ENCODE results near the gene MCC. TPM values are rescaled to one million over a fixed set of nuclear protein-coding genes. Genes with fewer than 3 reads are reported as not detected.

The MCC gene
- total RNA-seq, 1 experiment from 2014 or later = 0.41 TPM

GRCh38 chr5:113299591-113299990, 188.7 kb downstream of the MCC start:
- H3K4me1 ChIP-seq (ENCODE audit: control insufficient read depth, insufficient read depth, low read length) = 0 out of 2 replicates have a peak, but pooled peaks cover 4% of the 10 kb centered on the region
- H3K27me3 ChIP-seq (ENCODE audit: control insufficient read depth, insufficient read depth, low read length) = peaks cover 33% of the 10 kb centered on the region
- H3K9me3 ChIP-seq (ENCODE audit: control insufficient read depth, insufficient read depth, low read depth, low read length) = no peaks in the 10 kb centered on the region
- in situ Hi-C loops (cut with HindIII; ENCODE audit: low pct_unique_long_range_greater_than_20kb, low sequenced_read_pairs) = no loop called here
- CTCF ChIA-PET = no interaction called here
- TF ChIP-seq SIN3A (IDR thresholded peaks at IDR 0.05; ENCODE audit: borderline replicate concordance, insufficient read depth, low read depth, low read length) (no peak), TCF7L2 (IDR thresholded peaks at IDR 0.05; ENCODE audit: low read depth, low read length) (no peak), POLR2AphosphoS5 (IDR thresholded peaks at IDR 0.05; ENCODE audit: low read depth, low read length) (no peak), CTCF (IDR thresholded peaks at IDR 0.05) (no peak), REST (IDR thresholded peaks at IDR 0.05; ENCODE audit: insufficient read depth in 1 of 2, low read depth in 2 of 2, low read length in 1 of 2) (no peak)
- H3K27ac ChIP-seq (ENCODE audit: low read length) = no peak overlapping the region
- intact Hi-C loops (cut with micrococcal nuclease; ENCODE audit: unreplicated experiment) = no loop called here
- BruUV-seq (replicated peaks) = no TSS peak
- DNase-seq (ENCODE audit: low read depth, low spot score) (no peak), ATAC-seq (no peak)
- POLR2A ChIA-PET = no interaction called here
- no peaks in the 10 kb centered on the region for H3K36me3 ChIP-seq (ENCODE audit: control insufficient read depth, insufficient read depth, low read length)
- H3K4me3 ChIP-seq (ENCODE audit: low read depth in 2 of 2, low read length in 2 of 2) = no peak overlapping the region

- in situ Hi-C loops (cut with HindIII; ENCODE audit: low pct_unique_long_range_greater_than_20kb, low sequenced_read_pairs) (no loop called here), intact Hi-C loops (cut with micrococcal nuclease; ENCODE audit: unreplicated experiment) (no loop called here)
- no peaks in the 10 kb centered on the region for H3K9me3 ChIP-seq (ENCODE audit: control insufficient read depth, insufficient read depth, low read depth, low read length)
- no peak for TF ChIP-seq POLR2AphosphoS5 (IDR thresholded peaks at IDR 0.05; ENCODE audit: low read depth, low read length)
- TF ChIP-seq CTCF (IDR thresholded peaks at IDR 0.05) = no peak
- TF ChIP-seq TCF7L2 (IDR thresholded peaks at IDR 0.05; ENCODE audit: low read depth, low read length) = no peak
- TF ChIP-seq REST (IDR thresholded peaks at IDR 0.05; ENCODE audit: insufficient read depth in 1 of 2, low read depth in 2 of 2, low read length in 1 of 2) = no peak
- TF ChIP-seq SIN3A (IDR thresholded peaks at IDR 0.05; ENCODE audit: borderline replicate concordance, insufficient read depth, low read depth, low read length) = no peak
- ChIA-PET CTCF (no interaction called here), POLR2A (no interaction called here)
- H3K27me3 ChIP-seq (ENCODE audit: control insufficient read depth, insufficient read depth, low read length) = peaks cover 31% of the 10 kb centered on the region
- no peak overlapping the region for H3K27ac ChIP-seq (ENCODE audit: low read length)
- DNase-seq (ENCODE audit: low read depth, low spot score) (no peak), ATAC-seq (no peak)
- no peak overlapping the region for H3K4me3 ChIP-seq (ENCODE audit: low read depth in 2 of 2, low read length in 2 of 2)
- H3K36me3 ChIP-seq (ENCODE audit: control insufficient read depth, insufficient read depth, low read length) = no peaks in the 10 kb centered on the region
- peaks cover 4% of the 10 kb centered on the region; the same call in 1 of the 2 replicates for H3K4me1 ChIP-seq (ENCODE audit: control insufficient read depth, insufficient read depth, low read length)
- BruUV-seq (replicated peaks) = no TSS peak
Measured at GRCh38 chr5:113296676-113297075, 191.6 kb downstream of the MCC start.

Data from Panc1 (cell line).